ENCODE data around the gene AP4M1.

The AP4M1 gene

DNA sequence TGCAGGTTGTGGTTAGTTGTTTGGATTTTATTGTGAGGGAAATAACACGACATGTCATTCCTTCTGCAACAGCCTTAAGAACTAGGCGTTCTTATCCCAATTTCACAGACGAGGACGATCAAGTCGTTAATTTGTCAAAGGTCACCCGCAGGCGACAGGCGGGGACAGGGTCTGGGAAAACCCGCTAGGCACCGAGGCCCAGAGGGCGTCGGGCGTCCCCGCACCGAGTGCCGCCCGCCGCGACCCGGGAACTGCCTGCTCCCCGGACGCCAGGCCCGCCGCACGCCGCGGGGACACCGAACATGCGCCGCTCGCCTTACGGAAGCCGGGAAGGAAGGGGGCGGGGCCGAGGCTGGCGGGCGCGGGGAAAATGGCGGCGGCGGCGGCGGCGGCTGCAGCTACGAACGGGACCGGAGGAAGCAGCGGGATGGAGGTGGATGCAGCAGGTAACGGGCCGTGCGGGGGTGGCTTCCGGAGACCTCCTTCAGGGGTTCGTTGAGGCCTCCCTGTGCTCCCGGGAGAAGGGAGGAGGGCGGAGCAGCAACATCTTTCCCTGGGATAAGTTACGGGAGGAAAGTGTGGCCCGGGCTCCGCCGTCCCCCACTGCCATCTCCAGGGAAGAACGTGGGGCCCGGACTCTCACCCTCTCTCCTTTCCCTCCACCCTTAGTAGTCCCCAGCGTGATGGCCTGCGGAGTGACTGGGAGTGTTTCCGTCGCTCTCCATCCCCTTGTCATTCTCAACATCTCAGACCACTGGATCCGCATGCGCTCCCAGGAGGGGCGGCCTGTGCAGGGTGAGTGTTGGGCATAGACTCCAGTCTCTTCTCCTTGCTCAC is 12.6 kb upstream of the AP4M1 start, which contains the start of gene COPS6 (continued):
- TF ChIP-seq ZNF704 (tag by site-specific recombination; IDR thresholded peaks at IDR 0.05) (no peak), HOXA7 (CRISPR knock-in tag; IDR thresholded peaks at IDR 0.05; ENCODE audit: borderline replicate concordance) (no peak), YY2 (tag by site-specific recombination; IDR thresholded peaks at IDR 0.05) (peak; percentile 94), ZNF621 (tag by site-specific recombination; IDR thresholded peaks at IDR 0.05) (no peak), ZFP41 (tag by site-specific recombination; IDR thresholded peaks at IDR 0.05; ENCODE audit: borderline replicate concordance) (no peak), ZNF747 (tag by site-specific recombination; IDR thresholded peaks at IDR 0.05) (no peak), ZNF837 (tag by site-specific recombination; IDR thresholded peaks at IDR 0.05) (no peak), ZNF133 (tag by site-specific recombination; IDR thresholded peaks at IDR 0.05) (no peak), ZNF341 (tag by site-specific recombination; IDR thresholded peaks at IDR 0.05; ENCODE audit: low read depth) (peak; percentile 49; the same call in 1 of the 2 replicates), ZNF76 (tag by site-specific recombination; IDR thresholded peaks at IDR 0.05; ENCODE audit: borderline replicate concordance, low read depth) (peak; percentile 80), SP2 (tag by site-specific recombination; IDR thresholded peaks at IDR 0.05) (peak; percentile 58), ZNF416 (tag by site-specific recombination; IDR thresholded peaks at IDR 0.05) (no peak), ZNF114 (tag by site-specific recombination; IDR thresholded peaks at IDR 0.05) (no peak), ZNF174 (tag by site-specific recombination; IDR thresholded peaks at IDR 0.05) (no peak), OVOL3 (tag by site-specific recombination; IDR thresholded peaks at IDR 0.05) (no peak; the same call in 1 of the 2 replicates), ZNF311 (tag by site-specific recombination; IDR thresholded peaks at IDR 0.05; ENCODE audit: borderline replicate concordance) (no peak), ZNF473 (tag by site-specific recombination; IDR thresholded peaks at IDR 0.05) (no peak), ZNF112 (tag by site-specific recombination; IDR thresholded peaks at IDR 0.05) (no peak), ZNF175 (tag by site-specific recombination; IDR thresholded peaks at IDR 0.05) (no peak), ZNF48 (tag by site-specific recombination; IDR thresholded peaks at IDR 0.05) (no peak), ZNF354C (tag by site-specific recombination; IDR thresholded peaks at IDR 0.05; ENCODE audit: borderline replicate concordance, low read depth) (no peak), ZNF670 (tag by site-specific recombination; IDR thresholded peaks at IDR 0.05; ENCODE audit: low read depth) (no peak), ZFP37 (tag by site-specific recombination; IDR thresholded peaks at IDR 0.05) (peak; percentile 21; the same call in 1 of the 2 replicates), KLF7 (tag by site-specific recombination; IDR thresholded peaks at IDR 0.05; ENCODE audit: borderline replicate concordance) (no peak), ZNF23 (tag by site-specific recombination; IDR thresholded peaks at IDR 0.05; ENCODE audit: borderline replicate concordance) (no peak), ZNF2 (tag by site-specific recombination; IDR thresholded peaks at IDR 0.05) (no peak), ZNF211 (tag by site-specific recombination; IDR thresholded peaks at IDR 0.05; ENCODE audit: low read depth) (no peak), GLI4 (tag by site-specific recombination; IDR thresholded peaks at IDR 0.05) (peak; percentile 83; the same call in 1 of the 2 replicates), ZFP69B (tag by site-specific recombination; IDR thresholded peaks at IDR 0.05) (peak; percentile 78)
- TF ChIP-seq, protein P1, sequence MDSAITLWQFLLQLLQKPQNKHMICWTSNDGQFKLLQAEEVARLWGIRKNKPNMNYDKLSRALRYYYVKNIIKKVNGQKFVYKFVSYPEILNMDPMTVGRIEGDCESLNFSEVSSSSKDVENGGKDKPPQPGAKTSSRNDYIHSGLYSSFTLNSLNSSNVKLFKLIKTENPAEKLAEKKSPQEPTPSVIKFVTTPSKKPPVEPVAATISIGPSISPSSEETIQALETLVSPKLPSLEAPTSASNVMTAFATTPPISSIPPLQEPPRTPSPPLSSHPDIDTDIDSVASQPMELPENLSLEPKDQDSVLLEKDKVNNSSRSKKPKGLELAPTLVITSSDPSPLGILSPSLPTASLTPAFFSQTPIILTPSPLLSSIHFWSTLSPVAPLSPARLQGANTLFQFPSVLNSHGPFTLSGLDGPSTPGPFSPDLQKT (IDR thresholded peaks at IDR 0.05; ENCODE audit: borderline replicate concordance, low read depth, low read length): no peak
- TF ChIP-seq, protein P2, sequence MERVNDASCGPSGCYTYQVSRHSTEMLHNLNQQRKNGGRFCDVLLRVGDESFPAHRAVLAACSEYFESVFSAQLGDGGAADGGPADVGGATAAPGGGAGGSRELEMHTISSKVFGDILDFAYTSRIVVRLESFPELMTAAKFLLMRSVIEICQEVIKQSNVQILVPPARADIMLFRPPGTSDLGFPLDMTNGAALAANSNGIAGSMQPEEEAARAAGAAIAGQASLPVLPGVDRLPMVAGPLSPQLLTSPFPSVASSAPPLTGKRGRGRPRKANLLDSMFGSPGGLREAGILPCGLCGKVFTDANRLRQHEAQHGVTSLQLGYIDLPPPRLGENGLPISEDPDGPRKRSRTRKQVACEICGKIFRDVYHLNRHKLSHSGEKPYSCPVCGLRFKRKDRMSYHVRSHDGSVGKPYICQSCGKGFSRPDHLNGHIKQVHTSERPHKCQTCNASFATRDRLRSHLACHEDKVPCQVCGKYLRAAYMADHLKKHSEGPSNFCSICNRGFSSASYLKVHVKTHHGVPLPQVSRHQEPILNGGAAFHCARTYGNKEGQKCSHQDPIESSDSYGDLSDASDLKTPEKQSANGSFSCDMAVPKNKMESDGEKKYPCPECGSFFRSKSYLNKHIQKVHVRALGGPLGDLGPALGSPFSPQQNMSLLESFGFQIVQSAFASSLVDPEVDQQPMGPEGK (tag by site-specific recombination; IDR thresholded peaks at IDR 0.05): peak; percentile 57; the same call in 1 of the 2 replicates
- TF ChIP-seq, protein P3, sequence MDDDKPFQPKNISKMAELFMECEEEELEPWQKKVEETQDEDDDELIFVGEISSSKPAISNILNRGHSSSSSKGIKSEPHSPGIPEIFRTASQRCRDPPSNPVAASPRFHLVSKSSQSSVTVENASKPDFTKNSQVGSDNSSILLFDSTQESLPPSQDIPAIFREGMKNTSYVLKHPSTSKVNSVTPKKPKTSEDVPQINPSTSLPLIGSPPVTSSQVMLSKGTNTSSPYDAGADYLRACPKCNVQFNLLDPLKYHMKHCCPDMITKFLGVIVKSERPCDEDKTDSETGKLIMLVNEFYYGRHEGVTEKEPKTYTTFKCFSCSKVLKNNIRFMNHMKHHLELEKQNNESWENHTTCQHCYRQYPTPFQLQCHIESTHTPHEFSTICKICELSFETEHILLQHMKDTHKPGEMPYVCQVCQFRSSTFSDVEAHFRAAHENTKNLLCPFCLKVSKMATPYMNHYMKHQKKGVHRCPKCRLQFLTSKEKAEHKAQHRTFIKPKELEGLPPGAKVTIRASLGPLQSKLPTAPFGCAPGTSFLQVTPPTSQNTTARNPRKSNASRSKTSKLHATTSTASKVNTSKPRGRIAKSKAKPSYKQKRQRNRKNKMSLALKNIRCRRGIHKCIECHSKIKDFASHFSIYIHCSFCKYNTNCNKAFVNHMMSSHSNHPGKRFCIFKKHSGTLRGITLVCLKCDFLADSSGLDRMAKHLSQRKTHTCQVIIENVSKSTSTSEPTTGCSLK (tag by site-specific recombination; IDR thresholded peaks at IDR 0.05): no peak
- TF ChIP-seq, protein P4, sequence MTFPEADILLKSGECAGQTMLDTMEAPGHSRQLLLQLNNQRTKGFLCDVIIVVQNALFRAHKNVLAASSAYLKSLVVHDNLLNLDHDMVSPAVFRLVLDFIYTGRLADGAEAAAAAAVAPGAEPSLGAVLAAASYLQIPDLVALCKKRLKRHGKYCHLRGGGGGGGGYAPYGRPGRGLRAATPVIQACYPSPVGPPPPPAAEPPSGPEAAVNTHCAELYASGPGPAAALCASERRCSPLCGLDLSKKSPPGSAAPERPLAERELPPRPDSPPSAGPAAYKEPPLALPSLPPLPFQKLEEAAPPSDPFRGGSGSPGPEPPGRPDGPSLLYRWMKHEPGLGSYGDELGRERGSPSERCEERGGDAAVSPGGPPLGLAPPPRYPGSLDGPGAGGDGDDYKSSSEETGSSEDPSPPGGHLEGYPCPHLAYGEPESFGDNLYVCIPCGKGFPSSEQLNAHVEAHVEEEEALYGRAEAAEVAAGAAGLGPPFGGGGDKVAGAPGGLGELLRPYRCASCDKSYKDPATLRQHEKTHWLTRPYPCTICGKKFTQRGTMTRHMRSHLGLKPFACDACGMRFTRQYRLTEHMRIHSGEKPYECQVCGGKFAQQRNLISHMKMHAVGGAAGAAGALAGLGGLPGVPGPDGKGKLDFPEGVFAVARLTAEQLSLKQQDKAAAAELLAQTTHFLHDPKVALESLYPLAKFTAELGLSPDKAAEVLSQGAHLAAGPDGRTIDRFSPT (tag by site-specific recombination; IDR thresholded peaks at IDR 0.05): no peak
